Endothelial cell of umbilical vein (primary cell): ENCODE results near the gene ZNF148. TPM values are rescaled to one million over a fixed set of nuclear protein-coding genes. Genes with fewer than 3 reads are reported as not detected.

Source experiments
- BruUV-seq: library from RNA; stranded (reverse); fragments of 400-500 nt; replicated peaks from 2 replicates; lab custom pipeline; 2021; lab: Mats Ljungman, UMichigan
- CTCF ChIA-PET: fragments of 300-600, 350-600 bp; sonication (Branson Sonifier 250); formaldehyde crosslinking; loops from one replicate; lab custom pipeline; 2021; ENCODE audit warnings: antibody characterized with exemption, inconsistent platforms; lab: Charles Lee
- POLR2A ChIA-PET: fragments of 300-600, 350-600 bp; sonication (Branson Sonifier 250); formaldehyde crosslinking; loops from one replicate; lab custom pipeline; 2021; ENCODE audit warnings: antibody characterized with exemption, inconsistent platforms; lab: Charles Lee
- DNase-seq: peaks from one replicate; pipeline ENCODE4 v3.0.0-alpha.2; 2011; ENCODE audit warnings: low read depth, low spot score
- FAIRE-seq: peaks from 2 replicates; lab custom pipeline; 2011; peaks lifted over from hg19 to GRCh38; lab: Jason Lieb, UNC
- H2AFZ ChIP-seq: 2 replicates; pipeline ENCODE4 v1.6.0; 2012; ENCODE audit warnings: low read depth, low read length, control low read depth, inconsistent platforms
- H3K27ac ChIP-seq: 2 replicates; pipeline ENCODE4 v1.5.1; 2011; ENCODE audit warnings: low read depth, mild to moderate bottlenecking, control low read depth, low read length, moderate library complexity; ENCODE audit not compliant: insufficient read depth
- H3K27me3 ChIP-seq, 2 experiments: 2 replicates each; pipeline versions ENCODE4 v1.6.0 to v1.6.1; 2011; ENCODE audit warnings: low read length in 2 of 2, mixed read lengths in 1 of 2; ENCODE audit not compliant: control insufficient read depth in 2 of 2, insufficient read depth in 2 of 2
- H3K36me3 ChIP-seq, 2 experiments: 2 replicates in 1 of 2; 3 replicates in 1 of 2; pipeline ENCODE4 v1.5.1; 2011; ENCODE audit warnings: low read length in 2 of 2, mild to moderate bottlenecking in 1 of 2, moderate library complexity in 1 of 2; ENCODE audit not compliant: control insufficient read depth in 2 of 2, insufficient read depth in 2 of 2; ENCODE audit errors: extremely low read depth in 1 of 2
- H3K4me1 ChIP-seq: 3 replicates; pipeline ENCODE4 v1.5.1; 2011; ENCODE audit warnings: mild to moderate bottlenecking, low read length; ENCODE audit not compliant: control insufficient read depth, insufficient read depth; ENCODE audit errors: extremely low read depth
- H3K4me2 ChIP-seq: 2 replicates; pipeline ENCODE4 v1.6.1; 2011; ENCODE audit warnings: low read length, control low read depth, mixed read lengths; ENCODE audit not compliant: insufficient read depth
- H3K4me3 ChIP-seq, 3 experiments: fragments of 200-600 bp in 1 of 3; sonication (generic), shearing (Covaris generic) in 1 of 3; replicated peaks in 1 of 3; 2 replicates each; pipeline ENCODE4 v1.5.1; 2011 to 2016; ENCODE audit warnings: control low read depth in 3 of 3, low read length in 3 of 3, mild to moderate bottlenecking in 2 of 3, inconsistent platforms in 1 of 3, low read depth in 1 of 3, moderate library complexity in 1 of 3; ENCODE audit not compliant: insufficient read depth in 1 of 3
- H3K79me2 ChIP-seq: 2 replicates; pipeline ENCODE4 v1.6.0; 2012; ENCODE audit warnings: low read length, inconsistent platforms; ENCODE audit not compliant: control insufficient read depth, insufficient read depth
- H3K9ac ChIP-seq: replicated peaks from 2 replicates; pipeline ENCODE3; 2011; ENCODE audit warnings: low read length, control low read depth; ENCODE audit not compliant: insufficient read depth; ENCODE audit errors: extremely low read depth
- H3K9me1 ChIP-seq: replicated peaks from 3 replicates; pipeline ENCODE4 v1.6.0; 2011; ENCODE audit warnings: mild to moderate bottlenecking, low read length; ENCODE audit not compliant: control insufficient read depth, insufficient read depth; ENCODE audit errors: extremely low read depth
- H3K9me3 ChIP-seq: replicated peaks from 2 replicates; pipeline ENCODE4 v1.5.1; 2012; ENCODE audit warnings: low read length, inconsistent platforms; ENCODE audit not compliant: control insufficient read depth, insufficient read depth
- H4K20me1 ChIP-seq: replicated peaks from 2 replicates; pipeline ENCODE3; 2011; ENCODE audit warnings: mild to moderate bottlenecking, low read length; ENCODE audit not compliant: control insufficient read depth, insufficient read depth; ENCODE audit errors: extremely low read depth
- CTCF ChIP-seq, 2 donors: IDR thresholded peaks; 1 replicate in 1 of 2; 2 replicates in 1 of 2; pipeline ENCODE4 v1.5.1; 2011; ENCODE audit warnings: low read length in 2 of 2, mild to moderate bottlenecking in 2 of 2, moderate library complexity in 2 of 2, control low read depth in 1 of 2, inconsistent platforms in 1 of 2, low read depth in 1 of 2; ENCODE audit not compliant: insufficient read depth in 1 of 2; ENCODE audit errors: extremely low read depth in 1 of 2
- EZH2 ChIP-seq: IDR thresholded peaks from 2 replicates; pipeline ENCODE4 v1.6.1; 2012; ENCODE audit warnings: borderline replicate concordance, low read depth, mild to moderate bottlenecking, moderate library complexity, low read length, inconsistent platforms; ENCODE audit not compliant: severe bottlenecking
- FOS ChIP-seq: IDR thresholded peaks from 2 replicates; pipeline ENCODE4 v1.6.1; 2011; ENCODE audit warnings: mild to moderate bottlenecking, low read length, moderate library complexity, borderline replicate concordance; ENCODE audit not compliant: insufficient read depth
- GATA2 ChIP-seq: IDR thresholded peaks from 2 replicates; pipeline ENCODE4 v1.7.0; 2011; ENCODE audit warnings: low read depth, mild to moderate bottlenecking, moderate library complexity, mixed read lengths, low read length; ENCODE audit not compliant: insufficient read length, insufficient read depth
- JUN ChIP-seq: IDR thresholded peaks from 2 replicates; pipeline ENCODE4 v1.6.1; 2011; ENCODE audit warnings: borderline replicate concordance, low read depth; ENCODE audit not compliant: insufficient read length, insufficient read depth
- MAX ChIP-seq: IDR thresholded peaks from 2 replicates; pipeline ENCODE4 v1.6.1; 2011; ENCODE audit not compliant: insufficient read depth, insufficient read length
- MYC ChIP-seq: IDR thresholded peaks from one replicate; pipeline ENCODE4 v1.6.1; 2011; ENCODE audit warnings: mild to moderate bottlenecking, low read depth, low read length
- POLR2A ChIP-seq: IDR thresholded peaks from 2 replicates; pipeline ENCODE4 v1.6.1; 2012; ENCODE audit warnings: low read depth, mild to moderate bottlenecking, control low read depth, low read length
- POLR2AphosphoS5 ChIP-seq: IDR thresholded peaks from 2 replicates; pipeline ENCODE4 v1.6.1; 2012; ENCODE audit warnings: low read depth, mild to moderate bottlenecking, control low read depth, low read length, moderate library complexity; ENCODE audit not compliant: insufficient read depth
- dilution Hi-C: fragments of 300-500 bp; cut with MboI; formaldehyde crosslinking; loops from one replicate; pipeline ENCODE4 v1.15.0; 2019; ENCODE audit warnings: low sequenced_read_pairs; ENCODE audit not compliant: extremely low pct_ligation_motif_present
- intact Hi-C: fragments of 100-400 bp; cut with micrococcal nuclease; formaldehyde crosslinking; loops from one replicate; pipeline ENCODE4 v1.10.0; 2022
- polyA plus RNA-seq, 4 experiments: library from polyadenylated mRNA; depleted of rRNA in 3 of 4; stranded (reverse) in 3 of 4; unstranded in 1 of 4; fragments of >200 nt; gene quantifications; 2 replicates each; pipeline versions ENCODE4 v1.2.1 to v1.2.3, GENCODE V29; 2011 to 2012; ENCODE audit warnings: missing spikeins in 1 of 4
- total RNA-seq: library from RNA; stranded (reverse); gene quantifications from 2 replicates; pipeline ENCODE4 v1.2.3, GENCODE V29; 2021

The ZNF148 gene
- total and polyA plus RNA-seq, 2 donors (not counting 3 experiments of a cell fraction or from before 2014, with no cell fraction given) = 8.0 to 41.3 TPM

DNA sequence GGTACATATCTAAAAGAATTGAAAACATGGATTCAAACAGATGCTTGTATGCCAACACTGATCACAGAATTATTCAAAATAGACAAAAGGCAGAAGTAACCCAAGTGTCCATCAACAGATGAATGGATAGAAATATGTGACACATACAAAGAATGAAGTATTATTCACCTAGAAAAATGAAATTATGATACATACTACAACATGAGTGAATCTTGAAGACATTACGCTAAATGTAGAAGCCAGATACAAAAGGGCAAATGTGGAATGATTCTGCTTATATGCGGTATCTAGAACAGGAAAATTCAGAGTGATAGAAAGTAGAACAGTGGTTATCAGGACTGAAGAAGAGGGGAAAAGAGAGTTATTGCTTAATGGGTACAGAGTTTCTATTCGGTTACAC is 136.4 kb downstream of the ZNF148 start:
- dilution Hi-C loops (no loop called here), intact Hi-C loops (no loop called here)
- CTCF ChIA-PET = no interaction called here
- FAIRE-seq (no peak), DNase-seq (no peak)
- BruUV-seq = no TSS peak
- Histone ChIP-seq H3K79me2 (no peaks in the 10 kb centered on the region), H3K9me3 (no peaks in the 10 kb centered on the region), H3K27ac (no peak overlapping the region), H3K9me1 (no peaks in the 10 kb centered on the region), H4K20me1 (no peaks in the 10 kb centered on the region), H3K4me3 (no peak overlapping the region), H3K27me3 (no peaks in the 10 kb centered on the region), H3K4me1 (no peaks in the 10 kb centered on the region), H3K36me3 (no peaks in the 10 kb centered on the region), H3K4me2 (no peak overlapping the region), H3K9ac (no peak overlapping the region), H2AFZ (no peak overlapping the region)
- POLR2A ChIA-PET = no interaction called here
- no peak for TF ChIP-seq CTCF (IDR thresholded peaks at IDR 0.05; ENCODE audit: extremely low read depth in 1 of 2, insufficient read depth in 1 of 2, low read depth in 1 of 2, low read length in 2 of 2)
- no peak for TF ChIP-seq POLR2AphosphoS5
- no peak for TF ChIP-seq FOS
- no peak for TF ChIP-seq JUN
- no peak for TF ChIP-seq POLR2A
- TF ChIP-seq EZH2 = no peak
- no peak for TF ChIP-seq GATA2
- no peak for TF ChIP-seq MAX
- no peak for TF ChIP-seq MYC
